ENCODE data around the gene CTNNBL1. TPM values are rescaled to one million over a fixed set of nuclear protein-coding genes. Genes with fewer than 3 reads are reported as not detected.

Gene CTNNBL1
- total and polyA plus RNA-seq, 2 experiments from 2014 or later: 27.6 to 55.0 TPM

- Histone ChIP-seq H3K9me3 (ENCODE audit: low read depth) (no peaks in the 10 kb centered on the region), H2AFZ (no peak overlapping the region), H3K4me2 (no peak overlapping the region), H3K36me3 (replicated peaks; ENCODE audit: insufficient read depth, low read depth) (no peaks in the 10 kb centered on the region), H3K4me3 (no peak overlapping the region), H3K4me1 (ENCODE audit: insufficient read depth) (peaks cover 5% of the 10 kb centered on the region), H3K27me3 (no peaks in the 10 kb centered on the region), H3K9me2 (replicated peaks; ENCODE audit: insufficient read depth) (no peaks in the 10 kb centered on the region), H3K79me2 (no peaks in the 10 kb centered on the region), H3K27ac (peak overlapping the region; percentile 20), H4K20me1 (ENCODE audit: insufficient read depth, poor library complexity, severe bottlenecking) (no peaks in the 10 kb centered on the region)
- WGBS (ENCODE audit: low lambda C conversion rate, missing lambda C conversion rate): 74% methylated on average over 14 of the region's 15 CpGs
- DNase-seq (ENCODE audit: low spot score): no peak
- no peak for TF ChIP-seq CTCF (IDR thresholded peaks at IDR 0.05; ENCODE audit: poor library complexity)
- TF ChIP-seq EZH2phosphoT487 (IDR thresholded peaks at IDR 0.05; ENCODE audit: low read depth, severe bottlenecking, unreplicated experiment): no peak
- TF ChIP-seq EZH2 (IDR thresholded peaks at IDR 0.05; ENCODE audit: borderline replicate concordance): no peak
Measured at GRCh38 chr20:37867289-37868195, 173.7 kb downstream of the CTNNBL1 start.

- Histone ChIP-seq H3K9me3 (ENCODE audit: low read depth) (no peaks in the 10 kb centered on the region), H3K79me2 (no peaks in the 10 kb centered on the region), H3K9me2 (replicated peaks; ENCODE audit: insufficient read depth) (no peaks in the 10 kb centered on the region), H3K4me3 (no peak overlapping the region), H3K4me1 (ENCODE audit: insufficient read depth) (peaks cover 5% of the 10 kb centered on the region), H4K20me1 (ENCODE audit: insufficient read depth, poor library complexity, severe bottlenecking) (no peaks in the 10 kb centered on the region), H2AFZ (no peak overlapping the region), H3K27ac (no peak overlapping the region), H3K27me3 (no peaks in the 10 kb centered on the region), H3K36me3 (replicated peaks; ENCODE audit: insufficient read depth, low read depth) (no peaks in the 10 kb centered on the region), H3K4me2 (no peak overlapping the region)
- TF ChIP-seq EZH2phosphoT487 (IDR thresholded peaks at IDR 0.05; ENCODE audit: low read depth, severe bottlenecking, unreplicated experiment) (no peak), CTCF (IDR thresholded peaks at IDR 0.05; ENCODE audit: poor library complexity) (no peak), EZH2 (IDR thresholded peaks at IDR 0.05; ENCODE audit: borderline replicate concordance) (no peak)
- DNase-seq (ENCODE audit: low spot score): no peak
- 73% methylated on average over 3 of the region's 3 CpGs for WGBS (ENCODE audit: low lambda C conversion rate, missing lambda C conversion rate)
Measured at GRCh38 chr20:37868851-37869333, 175.1 kb downstream of the CTNNBL1 start.

GRCh38 chr20:37869334-37869861, 175.6 kb downstream of the CTNNBL1 start:
- Histone ChIP-seq H3K4me1 (ENCODE audit: insufficient read depth) (peaks cover 5% of the 10 kb centered on the region), H3K9me2 (replicated peaks; ENCODE audit: insufficient read depth) (no peaks in the 10 kb centered on the region), H3K4me3 (no peak overlapping the region), H3K79me2 (no peaks in the 10 kb centered on the region), H3K9me3 (ENCODE audit: low read depth) (no peaks in the 10 kb centered on the region), H3K4me2 (no peak overlapping the region), H3K36me3 (replicated peaks; ENCODE audit: insufficient read depth, low read depth) (no peaks in the 10 kb centered on the region), H3K27me3 (no peaks in the 10 kb centered on the region), H2AFZ (no peak overlapping the region), H4K20me1 (ENCODE audit: insufficient read depth, poor library complexity, severe bottlenecking) (no peaks in the 10 kb centered on the region), H3K27ac (no peak overlapping the region)
- 72% methylated on average over 6 of the region's 6 CpGs for WGBS (ENCODE audit: low lambda C conversion rate, missing lambda C conversion rate)
- no peak for TF ChIP-seq CTCF (IDR thresholded peaks at IDR 0.05; ENCODE audit: poor library complexity)
- no peak for DNase-seq (ENCODE audit: low spot score)

Data from hepatocyte (in vitro differentiated cells).